GM18861 (cell line): ENCODE results near the gene CDK19.
"Not testable (repeated sequence)": the region's sequence is repeated elsewhere in the genome, so short reads cannot be mapped to it uniquely, and the experiment has no call there.

Source experiments
- ATAC-seq: cut with Tn5 transposase; IDR thresholded peaks from one replicate; pipeline ENCODE4 v1.9.1; 2021; ENCODE audit not compliant: unreplicated experiment

The CDK19 gene

DNA sequence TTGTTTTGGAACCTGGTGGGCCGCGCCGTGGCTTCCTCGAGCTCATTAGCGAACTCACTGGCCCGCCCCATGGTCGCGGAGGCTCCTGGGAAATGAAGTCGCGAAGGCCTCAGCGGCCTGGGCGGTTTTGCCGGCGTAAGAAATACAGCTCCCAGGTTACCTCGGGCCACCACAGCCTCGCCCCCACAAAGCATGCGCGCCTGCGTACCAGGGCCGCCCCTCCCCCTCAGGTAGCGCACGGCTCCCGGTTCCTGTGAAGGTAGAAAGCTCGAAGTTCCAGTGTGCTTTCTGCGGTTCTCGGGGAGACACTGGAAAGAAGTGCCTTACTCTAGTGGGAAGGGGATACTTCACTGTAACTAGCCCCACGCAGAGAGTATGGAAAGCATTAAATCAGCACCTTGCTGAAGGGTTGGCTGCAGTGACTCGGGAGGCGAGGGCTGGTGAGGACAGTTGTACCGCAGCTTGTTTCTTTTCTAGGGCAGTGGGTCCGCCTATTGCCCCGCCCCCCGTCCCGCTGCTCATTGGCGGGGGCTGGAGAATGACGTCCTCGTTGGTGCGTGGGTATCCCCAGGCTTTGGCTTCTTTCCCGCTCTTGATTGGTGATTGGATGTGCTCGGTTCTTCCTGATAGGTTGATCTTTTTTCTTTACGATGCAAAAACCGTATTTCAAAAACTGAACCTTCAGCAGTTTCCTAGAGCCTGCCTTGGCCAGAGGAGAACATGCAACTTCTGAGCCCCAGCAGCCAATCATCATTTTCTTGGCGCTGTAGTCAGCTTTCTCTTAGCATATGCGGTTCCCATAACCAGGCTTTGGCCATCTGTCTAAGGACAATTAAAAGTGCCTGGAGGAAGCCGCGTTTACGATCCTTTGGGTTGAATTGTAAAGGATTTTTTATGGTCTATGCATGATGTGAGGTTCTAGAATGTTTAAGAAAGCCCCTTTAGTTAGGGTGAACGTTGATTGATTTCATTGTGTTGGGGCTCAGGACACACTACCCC is at the start of gene CDK19:
TSS of gene CDK19 (minus strand) at position 59 of the 999 bp plus-strand sequence. CDS start 333 bp downstream, outside the sequence.
- ATAC-seq = peak; percentile 53

DNA sequence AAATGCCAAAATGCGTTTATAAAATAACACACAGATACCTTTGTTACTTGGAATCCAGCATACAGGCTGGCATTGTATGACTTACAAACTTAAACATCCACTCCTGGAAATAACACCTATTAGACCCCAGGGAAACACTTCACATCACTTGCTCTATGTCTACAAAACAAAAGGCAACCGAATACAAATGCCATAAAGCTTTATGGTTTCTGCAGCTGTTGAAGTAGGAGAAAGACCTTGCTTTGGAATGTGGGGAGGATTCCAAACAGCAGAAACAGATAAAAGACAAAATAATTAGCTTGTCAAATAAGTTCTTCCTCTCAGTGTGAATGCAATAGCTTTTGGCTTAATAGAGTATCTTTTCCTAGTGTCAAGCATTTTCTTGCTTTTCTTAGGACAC is 49.6 kb upstream of the CDK19 start:
- ATAC-seq = no peak

DNA sequence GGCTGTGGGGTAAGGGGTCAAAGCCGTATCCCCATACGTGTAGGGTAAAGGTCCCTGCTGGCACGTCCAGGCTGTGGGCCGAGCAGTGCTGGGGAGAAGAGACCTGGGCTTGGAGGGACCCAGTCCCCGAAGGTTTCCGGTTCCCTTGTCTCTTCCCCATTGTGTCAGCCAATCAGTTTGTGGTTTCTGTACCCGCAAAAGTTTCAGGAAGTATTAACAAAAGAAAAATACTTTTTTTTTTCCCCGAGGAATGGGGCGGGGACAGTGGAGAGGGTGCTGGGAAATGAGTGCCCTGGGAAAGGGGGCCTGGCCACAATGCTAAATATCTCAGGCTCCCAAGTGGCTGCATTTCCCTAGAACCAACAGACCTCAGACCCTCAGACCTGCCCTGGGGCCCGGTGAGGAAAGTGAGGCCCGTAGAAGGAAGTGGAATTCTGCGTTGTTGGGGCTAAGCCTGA is 44.1 kb upstream of the CDK19 start:
- no peak for ATAC-seq

DNA sequence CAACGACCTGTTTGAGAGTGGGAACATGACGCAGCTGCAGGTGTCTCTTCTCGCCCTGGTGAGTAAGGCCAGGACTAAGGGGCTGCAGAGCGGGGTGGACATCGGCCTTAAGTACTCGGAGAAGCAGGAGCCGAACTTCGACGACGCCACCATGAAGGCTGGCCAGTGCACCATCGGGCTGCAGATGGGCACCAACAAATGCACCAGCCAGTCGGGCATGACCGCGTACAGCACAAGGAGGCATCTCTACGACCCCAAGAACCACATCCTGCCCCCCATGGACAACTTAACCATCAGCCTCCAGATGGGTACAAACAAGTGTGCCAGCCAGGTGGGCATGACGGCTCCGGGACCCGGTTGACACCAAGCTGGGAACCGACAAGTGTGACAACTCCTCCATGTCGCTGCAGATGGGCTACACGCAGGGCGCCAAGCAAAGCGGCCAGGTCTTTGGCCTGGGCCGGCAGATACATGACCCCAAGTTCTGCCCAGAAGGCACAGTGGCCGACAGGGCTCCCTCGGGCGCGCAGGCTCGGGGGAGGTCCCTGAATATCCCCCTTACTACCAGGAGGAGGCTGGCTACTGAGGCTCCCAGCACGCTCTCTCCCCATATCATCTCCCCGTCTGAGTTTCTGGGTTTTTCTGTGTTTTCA is 43.4 kb upstream of the CDK19 start:
- no peak for ATAC-seq

DNA sequence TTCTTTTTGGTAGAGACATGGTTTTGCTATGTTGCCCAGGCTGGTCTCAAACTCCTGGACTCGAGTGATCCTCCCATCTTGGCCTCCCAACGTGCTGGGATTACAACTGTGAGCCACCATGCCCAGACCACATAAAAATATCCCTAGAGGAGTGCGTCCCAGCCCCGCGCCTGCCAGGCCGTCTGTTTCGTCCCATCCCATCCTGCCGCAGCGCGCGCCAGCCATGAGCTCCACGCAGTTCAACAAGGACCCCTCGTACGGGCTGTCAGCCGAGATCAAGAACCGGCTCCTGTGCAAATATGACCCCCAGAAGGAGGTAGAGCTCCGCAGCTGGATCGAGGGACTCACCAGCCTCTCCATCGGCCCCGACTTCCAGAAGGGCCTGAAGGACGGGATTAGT is 42.7 kb upstream of the CDK19 start:
- no peak for ATAC-seq

DNA sequence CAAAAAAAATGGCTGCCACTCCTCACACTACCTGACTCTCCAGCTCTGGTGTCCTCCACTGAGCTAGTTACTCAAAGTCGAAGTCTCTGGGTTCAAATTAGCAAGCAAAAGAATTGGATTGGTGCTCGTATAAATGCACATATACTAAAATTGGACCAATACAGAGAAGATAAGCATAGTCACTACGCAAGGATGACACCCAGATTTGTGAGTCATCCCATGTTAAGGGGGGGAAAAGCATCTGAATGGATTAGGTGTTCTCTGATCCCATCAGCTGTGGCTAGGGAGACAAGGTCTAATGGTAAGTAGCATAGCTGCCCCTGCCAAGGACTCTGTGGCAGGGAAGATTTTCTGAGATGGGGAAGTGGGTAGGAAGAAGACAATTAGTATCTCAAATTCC is 41.0 kb upstream of the CDK19 start:
- ATAC-seq = no peak

DNA sequence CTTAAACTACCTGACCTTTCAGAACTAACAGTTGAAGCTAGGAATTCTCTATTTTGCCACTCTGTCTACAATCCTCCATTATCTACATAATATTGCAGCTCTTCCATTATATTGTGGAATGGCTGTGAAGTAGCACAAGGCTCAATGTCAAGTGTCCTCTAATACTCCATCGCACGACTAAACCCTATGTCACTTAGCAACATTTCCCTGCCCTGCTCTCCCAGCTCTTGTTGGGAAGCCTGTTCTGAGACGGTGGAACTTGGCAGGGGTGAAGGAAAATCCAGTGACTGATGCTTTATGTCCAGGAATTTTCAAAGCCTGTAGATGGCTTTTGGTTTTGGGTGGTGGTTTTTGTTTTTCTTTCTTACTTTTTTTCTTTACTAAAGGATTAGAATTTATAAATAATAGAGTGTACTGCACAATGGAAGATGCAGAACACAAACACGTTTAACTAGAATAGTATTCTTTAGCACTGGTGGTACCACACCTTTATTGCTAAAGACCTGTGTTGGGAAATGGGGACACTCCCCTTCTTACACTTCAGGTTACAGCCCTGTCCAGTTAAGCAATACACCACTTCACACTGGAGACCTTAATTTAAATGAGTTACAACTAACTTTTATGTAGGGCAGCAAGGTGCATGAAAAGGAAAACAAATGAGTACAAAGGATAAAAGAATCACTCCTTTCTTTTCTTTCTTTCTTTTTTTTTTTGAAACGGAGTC is 38.6 kb upstream of the CDK19 start:
- ATAC-seq = no peak

DNA sequence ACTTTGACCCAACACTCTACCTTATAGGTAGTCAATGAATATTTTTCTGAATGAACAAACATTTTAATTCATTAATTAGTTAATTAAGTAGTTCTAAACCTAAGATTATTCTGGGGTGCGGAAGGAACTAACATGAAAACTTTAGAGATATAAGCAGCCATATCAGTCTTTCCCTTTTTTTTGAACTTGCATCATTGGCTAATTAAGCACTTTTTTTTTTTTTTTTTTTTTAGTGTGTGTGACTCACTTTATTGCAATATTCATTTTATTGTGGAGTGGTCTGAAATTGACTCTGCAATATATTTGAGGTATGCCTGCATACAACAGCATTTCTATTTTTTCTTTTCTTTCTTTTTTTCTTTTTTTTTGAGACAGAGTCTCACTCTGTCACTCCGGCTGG is 37.5 kb upstream of the CDK19 start:
- no peak for ATAC-seq

DNA sequence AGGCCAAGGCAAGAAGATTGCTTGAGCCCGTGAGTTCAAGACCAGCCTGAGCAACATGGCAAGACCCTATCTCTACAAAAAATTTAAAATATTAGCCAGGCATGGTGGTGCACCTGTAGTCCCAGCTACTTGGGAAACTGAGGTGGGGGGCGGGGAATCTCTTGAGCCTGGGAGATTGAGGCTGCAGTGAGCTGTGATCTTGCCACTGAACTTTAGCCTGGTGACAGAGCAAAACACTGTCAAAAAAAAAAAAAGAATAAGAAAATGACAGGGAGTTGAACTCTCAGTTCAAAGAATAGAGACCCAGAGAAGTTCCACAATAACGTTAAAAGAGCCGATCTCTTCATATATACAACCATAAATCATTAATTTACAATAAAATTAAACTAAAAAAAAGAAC is 34.5 kb upstream of the CDK19 start:
- ATAC-seq = no peak

DNA sequence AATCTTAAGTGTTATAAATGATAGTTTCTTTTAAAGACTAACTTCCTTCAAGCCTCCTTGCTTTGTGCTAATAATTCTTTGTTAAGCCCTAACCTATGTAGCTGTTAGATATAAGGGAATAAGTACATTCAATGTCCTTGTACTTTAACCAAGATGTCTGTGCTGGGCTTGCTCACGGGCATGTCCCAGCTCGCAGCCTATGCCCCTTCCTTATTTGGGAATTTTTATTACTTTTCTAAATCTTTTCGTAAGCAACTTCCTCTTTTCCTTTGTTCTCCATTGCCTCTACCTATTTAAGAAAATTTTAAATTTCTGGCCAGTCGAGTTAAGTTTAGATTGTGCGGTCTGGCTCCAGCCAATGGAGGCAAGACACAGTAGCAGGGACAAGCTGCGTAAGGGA is 26.0 kb upstream of the CDK19 start:
- no peak for ATAC-seq

DNA sequence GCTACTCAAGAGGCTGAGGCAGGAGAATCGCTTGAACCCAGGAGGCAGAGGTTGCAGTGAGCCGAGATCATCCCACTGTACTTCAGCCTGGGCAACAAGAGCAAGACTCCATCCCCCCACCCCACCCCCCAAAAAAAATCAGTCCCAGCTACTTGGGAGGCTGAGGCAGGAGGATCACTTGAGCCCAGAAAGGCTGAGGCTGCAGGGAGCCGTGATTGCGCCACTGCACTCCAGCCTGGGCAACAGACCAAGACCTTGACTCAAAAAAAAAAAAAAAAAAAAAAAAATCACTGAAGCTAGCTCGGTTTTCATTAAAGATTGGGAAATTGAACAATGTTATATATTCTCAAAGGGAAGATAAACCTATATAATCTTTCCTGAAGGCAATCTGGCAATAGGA is 20.5 kb upstream of the CDK19 start:
- ATAC-seq = not testable (repeated sequence)

DNA sequence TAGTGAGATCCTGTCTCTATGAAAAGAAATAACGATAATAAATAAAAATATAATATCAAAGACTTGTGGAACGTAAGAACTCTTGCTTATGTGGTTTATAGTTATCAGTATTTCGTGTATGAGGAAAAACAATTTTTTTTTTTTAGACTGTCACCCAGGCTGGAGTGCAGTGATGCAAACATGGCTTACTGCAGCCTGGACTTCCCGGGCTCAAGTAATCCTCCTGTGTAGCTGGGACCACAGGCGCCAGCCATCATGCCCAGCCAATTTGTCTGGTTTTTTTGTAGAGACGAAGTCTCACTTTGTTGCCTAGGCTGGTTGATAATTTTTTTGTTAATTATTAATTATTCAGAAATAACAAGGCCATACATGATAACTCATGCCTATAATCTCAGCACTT is 18.6 kb upstream of the CDK19 start:
- ATAC-seq = no peak

DNA sequence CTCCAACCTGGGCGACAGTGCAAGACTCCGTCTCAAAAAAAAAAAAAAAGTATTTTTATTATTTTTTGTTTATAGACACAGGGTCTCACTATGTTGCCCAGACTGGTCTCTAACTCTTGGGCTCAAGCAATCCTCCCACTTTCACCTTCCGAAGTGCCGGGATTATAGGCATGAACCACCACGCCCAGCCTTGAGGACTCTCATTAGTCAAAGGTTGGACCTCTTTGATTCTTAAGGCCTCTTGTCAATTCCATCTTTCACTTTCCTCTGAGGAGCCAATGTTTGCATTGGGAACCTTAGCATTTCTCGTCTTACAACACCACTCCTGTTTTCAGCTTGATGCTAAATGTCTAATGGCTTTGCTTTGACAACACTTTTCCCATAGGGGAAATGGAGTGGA is 16.1 kb upstream of the CDK19 start:
- no peak for ATAC-seq

DNA sequence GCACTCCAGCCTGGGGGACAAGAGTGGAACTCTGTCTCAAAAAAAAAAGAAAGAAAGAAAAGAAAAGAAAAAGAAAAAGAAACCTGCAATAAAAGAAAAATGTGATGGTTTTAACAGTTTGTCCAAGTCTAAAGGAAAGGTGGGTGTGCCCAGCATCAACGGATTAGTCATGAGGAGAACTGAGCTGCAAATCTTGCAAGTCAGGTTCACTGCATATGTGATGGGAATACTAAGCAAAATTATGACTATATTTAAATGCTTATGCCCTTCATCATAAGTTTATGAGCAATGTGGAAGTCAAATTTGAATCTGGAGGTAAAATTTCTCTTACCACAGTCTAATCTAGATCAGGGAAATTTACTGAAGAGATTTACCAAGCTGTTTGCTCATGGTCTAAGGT is 13.1 kb upstream of the CDK19 start:
- no peak for ATAC-seq

DNA sequence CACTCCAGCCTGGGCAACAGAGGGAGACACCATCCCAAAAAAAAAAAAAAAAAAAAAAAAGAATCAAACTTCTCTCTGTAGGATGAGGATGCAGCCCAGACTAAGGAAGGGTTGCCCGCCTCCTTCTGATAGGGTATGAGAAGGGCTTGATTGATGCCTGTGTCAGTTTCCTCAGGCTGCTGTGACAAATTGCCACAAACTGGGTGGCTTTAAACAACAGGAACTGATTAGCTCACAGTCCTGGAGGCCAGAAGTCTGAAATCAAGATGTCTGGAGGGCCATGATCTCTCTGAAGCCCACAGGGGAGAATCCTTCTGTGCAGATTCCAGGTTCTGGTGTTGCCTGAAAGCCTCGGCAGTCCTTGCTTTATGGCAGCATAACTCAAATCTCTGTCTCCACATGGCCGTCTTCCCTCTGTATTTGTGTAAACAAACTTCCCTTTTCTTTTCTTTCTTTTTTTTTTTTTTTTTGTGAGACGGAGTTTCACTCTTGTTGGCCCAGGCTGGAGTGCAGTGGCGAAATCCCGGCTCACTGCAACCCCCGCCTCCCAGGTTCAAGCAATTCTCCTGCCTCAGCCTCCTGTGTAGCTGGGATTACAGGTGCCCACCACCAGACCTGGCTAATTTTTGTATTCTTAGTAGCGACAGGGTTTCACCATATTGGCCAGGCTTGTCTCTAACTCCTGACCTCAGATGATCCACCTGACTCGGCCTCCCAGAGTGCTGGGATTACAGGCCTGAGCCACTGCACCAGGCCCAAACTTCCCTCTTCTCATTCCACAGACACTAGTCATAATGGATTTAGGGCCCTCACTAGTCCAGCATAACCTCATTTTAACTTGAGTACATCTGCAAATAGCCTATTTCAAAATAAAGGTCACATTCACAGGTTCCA is 11.2 kb upstream of the CDK19 start:
- ATAC-seq = no peak

DNA sequence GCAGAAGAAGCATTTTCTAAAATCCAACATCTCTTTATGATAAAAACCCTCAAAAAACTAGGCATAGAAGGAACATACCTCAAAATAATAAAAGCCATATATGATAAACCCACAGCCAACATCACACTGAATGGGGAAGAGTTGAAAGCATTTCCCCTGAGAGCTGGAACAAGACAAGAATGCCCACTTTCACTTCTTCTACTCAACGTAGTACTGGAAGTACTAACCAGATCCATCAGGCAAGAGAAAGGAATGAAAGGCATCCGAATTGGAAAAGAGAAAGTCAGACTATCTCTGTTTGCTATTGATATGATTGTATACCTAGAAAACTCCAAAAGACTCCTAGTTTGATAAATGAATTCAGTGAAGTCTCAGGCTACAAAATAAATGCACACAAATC is 7.9 kb upstream of the CDK19 start:
- no peak for ATAC-seq

DNA sequence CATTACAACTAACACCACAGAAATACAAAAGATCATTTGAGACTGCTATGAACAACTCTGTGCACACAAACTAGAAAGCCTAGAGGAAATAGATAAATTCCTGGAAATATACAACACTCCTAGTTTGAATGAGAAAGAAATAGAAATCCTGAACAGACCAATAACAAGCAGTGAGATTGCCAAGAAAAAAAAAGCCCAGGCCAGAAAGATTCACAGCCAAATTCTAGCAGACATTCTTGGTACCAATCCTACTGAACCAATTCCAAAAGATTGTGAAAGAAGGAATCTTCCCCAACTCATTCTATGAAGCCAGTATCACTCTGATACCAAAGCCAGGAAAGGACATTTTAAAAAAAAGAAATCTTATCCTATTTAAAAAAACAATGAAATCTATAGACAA is 7.0 kb upstream of the CDK19 start:
- no peak for ATAC-seq

DNA sequence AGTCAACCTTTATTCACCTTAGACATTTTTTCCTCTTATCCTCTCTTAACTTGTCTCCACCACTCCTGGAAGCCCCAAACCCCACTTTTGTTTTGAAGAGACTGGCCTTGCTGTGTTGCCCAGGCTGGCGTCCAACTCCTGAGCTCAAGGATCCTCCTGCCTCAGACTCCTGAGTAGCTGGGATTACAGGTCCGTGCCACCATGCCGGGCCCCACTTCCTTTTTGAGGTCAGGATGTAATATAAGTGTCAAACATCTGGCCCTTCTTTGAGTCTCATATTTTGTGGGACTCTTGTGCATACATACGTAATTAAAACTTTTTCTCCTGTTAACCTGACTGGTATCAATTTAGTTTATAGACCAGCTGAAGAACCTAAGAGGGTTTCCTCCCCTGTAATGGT is 1.4 kb upstream of the CDK19 start:
- ATAC-seq = no peak

DNA sequence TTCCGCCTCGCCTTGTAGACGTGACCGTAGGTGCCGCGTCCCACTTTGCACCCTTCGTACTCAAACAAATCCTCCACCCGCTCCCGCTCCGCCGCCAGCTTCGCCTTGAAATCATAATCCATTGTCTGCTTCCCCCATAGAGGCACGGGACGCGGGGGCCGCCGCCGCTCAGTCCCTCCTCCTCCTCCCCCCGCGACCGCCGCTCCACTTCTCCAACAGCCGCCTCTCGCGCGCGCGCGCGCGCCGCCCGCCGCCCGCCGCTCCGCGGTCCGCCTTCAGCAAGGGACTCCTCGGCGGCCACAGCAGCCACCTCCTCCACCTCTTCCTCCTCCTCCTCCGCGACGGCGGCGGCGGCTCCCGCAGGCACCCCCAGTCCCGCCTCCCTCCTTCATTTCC is 256 bp downstream of the CDK19 start:
- ATAC-seq = no peak
